NCI-H82 (cell line): ENCODE measurements around the gene MYOZ2.

ENCODE experiments used
- DNase-seq: peaks from one replicate; lab custom pipeline; 2025; lab: John Stamatoyannopoulos, UW

The MYOZ2 gene

DNA sequence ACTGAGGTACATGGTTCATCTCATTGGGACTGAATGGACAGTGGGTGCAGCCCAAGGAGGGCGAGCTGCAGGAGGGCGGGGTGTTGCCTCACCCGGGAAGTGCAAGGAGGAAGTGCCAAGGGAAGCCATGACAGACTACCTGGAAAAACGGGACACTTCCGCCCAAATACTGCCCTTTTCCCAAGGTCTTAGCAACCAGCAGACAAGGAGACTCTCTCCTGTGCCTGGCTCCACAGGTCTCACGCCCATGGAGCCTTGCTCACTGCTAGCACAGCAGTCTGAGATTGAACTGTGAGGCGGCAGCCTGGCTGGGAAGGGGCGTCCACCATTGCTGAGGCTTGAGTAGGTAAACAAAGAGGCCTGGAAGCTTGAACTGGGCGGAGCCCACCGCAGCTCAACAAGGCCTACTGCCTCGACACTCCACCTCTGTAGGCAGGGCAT is 62.2 kb downstream of the MYOZ2 start:
- no peak for DNase-seq

DNA sequence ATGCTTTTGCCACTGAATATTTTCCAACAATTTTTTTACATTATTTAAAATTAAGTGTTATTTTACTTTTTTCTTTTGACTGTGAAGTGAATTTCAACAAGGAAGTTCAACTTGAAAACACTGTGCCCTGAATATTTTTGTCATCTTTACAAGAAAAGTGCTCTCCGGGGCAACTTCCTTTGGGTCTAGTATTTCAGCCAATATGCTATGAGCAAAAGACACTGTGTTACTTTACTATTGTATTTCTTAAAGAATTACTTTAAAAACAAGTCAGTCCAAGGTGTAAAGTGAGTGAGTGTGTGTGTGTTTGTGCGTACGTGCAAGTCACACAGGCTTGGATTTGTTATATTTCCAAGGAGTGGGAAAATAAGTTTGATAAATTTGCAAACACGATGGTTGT is 69.3 kb downstream of the MYOZ2 start:
- DNase-seq: no peak

DNA sequence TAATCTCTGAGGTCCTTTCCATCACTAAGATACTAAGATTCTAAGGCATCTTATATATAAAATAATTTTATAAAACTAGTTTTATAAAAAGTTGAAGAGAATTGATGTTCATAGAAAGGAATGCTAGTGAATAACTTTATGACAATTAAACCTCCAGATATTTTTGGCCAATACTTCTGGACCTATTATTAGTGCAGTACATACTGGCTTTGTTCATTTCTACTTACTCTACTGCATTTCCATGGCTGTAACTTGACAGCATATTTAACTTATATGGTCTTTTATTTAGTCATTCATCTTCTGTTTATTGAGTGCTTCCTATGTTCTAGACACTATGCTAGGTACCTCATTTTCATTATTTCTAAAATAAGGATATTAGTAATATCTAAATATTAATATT is 70.1 kb downstream of the MYOZ2 start:
- DNase-seq: no peak

DNA sequence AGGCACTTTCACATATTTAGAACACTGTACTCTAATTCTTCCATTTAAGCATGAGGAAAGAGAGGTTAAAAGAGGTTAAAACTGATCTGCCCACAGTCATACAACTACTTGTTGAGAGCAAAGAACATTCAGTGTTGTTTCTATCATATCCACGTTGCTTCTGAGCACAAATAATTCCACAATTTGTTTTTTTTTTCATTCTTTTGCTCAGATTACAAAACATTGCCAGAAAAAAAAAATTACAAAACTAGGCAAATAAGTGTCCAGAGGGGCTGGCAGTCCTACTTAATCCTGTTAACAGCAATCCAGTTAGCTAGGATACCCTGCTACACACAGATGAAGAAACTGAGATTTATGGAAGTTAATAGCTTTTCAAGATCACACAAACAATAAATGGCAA is 70.5 kb downstream of the MYOZ2 start:
- peak; percentile 73 for DNase-seq

DNA sequence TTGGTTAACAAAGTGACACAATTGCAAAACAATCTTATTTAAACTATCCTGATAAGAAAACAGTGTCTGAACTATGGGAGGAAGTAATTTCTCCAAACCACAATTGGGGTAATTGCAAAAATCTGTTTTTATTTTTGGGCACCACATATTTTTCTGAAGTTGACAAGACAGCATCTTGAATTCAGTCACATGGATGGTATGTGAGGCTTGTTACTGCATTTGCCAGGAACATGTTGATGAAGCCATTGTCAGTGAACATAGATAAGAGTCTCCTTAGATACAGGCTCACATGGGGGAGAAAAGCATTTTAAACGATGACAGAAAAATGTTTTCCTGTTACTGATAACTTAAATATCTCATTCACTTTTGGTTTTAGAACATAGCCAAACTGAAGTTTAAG is 71.4 kb downstream of the MYOZ2 start:
- peak; percentile 5 for DNase-seq

DNA sequence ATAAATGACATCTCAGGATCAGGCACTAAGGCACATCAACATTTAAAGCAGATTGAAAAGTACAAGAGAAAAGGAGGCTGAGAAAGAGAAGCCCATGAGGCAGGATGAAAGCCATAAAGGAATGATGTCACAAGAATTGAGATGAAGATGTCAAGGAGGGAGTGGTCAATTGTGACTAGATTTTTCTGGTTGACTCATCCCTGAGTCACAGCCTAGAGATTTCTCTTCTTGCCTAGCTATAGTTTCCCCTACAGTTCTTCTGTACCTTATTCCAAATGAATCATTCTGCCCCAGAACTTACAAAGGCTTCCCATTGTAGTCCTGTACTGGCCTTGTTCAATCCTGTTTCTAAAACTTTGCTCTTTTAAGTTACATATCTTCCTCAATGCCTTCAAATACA is 73.4 kb downstream of the MYOZ2 start:
- DNase-seq: no peak

DNA sequence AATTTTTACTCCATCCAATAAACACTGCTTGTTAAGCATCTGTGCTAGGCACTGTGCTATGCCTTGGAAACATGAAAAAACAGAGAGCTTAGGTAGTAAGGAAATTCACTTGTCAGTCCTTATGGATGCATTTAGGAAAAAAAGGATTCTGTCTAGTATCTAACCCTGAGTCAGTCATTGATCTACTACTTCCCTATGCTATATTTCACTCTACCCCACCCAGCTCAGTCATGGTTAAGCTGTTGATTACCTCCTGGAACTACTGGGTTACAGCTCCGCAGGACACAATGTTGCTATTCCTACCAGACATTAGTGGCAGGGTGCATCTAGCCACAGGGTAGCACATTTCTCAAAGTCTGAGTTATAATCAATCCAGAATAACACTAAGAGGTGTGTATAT is 74.0 kb downstream of the MYOZ2 start:
- no peak for DNase-seq

DNA sequence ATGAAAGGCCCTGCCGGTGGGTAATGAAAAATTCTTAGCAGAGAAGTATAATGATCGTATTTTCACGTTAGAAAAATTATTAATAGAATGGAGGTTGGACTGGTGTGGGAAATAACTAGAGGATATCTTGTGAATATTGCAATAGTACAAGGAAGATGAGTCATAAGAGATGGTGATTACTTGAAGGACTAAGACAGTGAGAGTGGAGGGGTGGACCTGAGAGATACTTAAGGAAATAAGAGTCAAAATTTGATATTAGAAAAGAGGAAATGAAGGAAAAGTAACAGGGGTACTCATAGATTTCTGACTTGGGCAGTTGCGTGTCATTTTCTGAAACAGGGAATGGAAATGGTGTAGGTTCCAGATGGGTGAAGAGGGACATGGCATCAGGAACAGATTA is 75.1 kb downstream of the MYOZ2 start:
- no peak for DNase-seq

DNA sequence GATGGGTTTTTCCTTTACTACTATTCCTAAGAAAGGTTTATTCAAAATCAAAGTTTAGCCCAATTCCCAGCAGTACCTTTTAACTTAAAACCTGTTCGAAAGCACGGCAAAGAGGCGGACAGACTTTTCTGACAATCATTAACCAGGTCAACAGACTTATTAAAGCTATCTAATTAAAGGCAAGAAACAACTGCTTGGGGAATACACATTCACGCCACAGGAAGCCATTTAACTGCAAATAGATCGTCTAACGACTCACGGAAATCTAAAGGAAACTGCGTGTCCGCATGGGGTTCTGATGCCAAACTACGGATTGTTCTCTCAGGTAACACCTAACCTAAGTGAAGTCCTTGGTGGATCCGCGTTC is 76.2 kb downstream of the MYOZ2 start:
- DNase-seq: no peak

DNA sequence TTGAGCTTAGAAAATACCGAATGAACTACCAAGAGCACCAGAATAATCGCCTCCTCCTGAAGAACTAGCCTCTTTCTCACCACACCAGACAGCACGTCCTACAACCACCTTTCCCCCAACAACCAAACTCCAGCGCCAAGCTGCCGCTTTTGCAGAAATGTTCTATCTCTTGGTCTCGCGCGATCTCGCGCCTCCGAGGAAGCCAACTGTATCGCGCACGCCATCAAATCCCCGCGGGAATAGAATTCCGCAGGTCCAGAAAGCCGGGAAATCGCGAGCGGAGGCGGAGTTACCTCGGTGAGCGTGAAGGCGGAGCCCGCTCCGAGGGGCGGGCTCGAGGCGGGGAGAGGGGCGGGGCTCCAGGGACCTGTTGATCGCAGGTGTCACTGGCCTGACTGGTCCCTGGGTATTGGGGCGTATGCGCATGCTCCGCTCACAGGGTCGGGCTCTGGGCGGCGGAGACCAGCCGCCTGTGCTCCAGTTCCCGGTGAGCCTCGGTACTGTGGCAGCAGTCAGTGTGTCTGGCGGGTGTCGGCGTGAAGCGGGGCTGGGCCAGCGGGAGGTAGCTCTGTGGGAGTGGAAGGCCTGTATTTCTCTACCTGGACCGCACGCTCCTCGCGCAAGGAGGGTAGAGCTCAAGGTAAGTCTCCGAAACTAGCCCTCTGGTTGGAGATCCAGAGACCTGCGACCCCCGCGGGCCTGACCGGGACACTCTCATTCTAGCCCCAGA is 76.8 kb downstream of the MYOZ2 start, which contains the start of gene USP53:
USP53 (plus strand) TSS at position 480 of the 730 bp plus-strand sequence. CDS start 27,047 bp downstream, outside the sequence.
- DNase-seq: peak; percentile 98

DNA sequence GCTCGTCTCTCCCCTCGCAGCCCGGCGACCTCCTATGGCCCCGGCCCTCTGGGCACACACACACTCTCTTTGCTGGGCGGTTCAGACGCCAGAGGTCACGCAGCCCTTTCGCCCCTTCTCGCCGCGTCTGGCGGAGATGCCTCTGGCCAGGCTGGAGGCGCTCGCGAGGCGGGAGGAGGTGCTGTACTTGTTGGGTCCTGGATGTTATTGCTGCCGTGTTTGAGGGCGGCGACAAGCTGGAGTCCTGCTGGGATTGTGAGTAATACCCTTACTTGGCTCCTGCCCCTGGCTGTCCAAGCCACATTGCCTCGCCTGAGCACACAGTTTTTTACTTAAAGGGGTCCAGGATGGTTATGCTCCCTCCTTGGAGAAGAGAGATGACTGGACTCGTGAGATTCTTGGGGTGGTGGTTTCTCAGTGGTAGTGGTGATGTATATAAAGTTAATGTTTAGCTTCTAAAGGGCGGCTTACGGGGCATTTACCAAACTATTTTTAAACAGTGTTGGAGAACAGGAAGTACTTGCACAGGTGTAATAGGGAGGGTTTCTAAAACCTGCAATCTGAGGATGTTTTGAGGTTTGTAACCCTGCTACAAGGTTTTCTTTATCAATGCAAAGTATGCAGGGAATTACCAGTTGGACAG is 77.5 kb downstream of the MYOZ2 start:
- DNase-seq: peak; percentile 85

DNA sequence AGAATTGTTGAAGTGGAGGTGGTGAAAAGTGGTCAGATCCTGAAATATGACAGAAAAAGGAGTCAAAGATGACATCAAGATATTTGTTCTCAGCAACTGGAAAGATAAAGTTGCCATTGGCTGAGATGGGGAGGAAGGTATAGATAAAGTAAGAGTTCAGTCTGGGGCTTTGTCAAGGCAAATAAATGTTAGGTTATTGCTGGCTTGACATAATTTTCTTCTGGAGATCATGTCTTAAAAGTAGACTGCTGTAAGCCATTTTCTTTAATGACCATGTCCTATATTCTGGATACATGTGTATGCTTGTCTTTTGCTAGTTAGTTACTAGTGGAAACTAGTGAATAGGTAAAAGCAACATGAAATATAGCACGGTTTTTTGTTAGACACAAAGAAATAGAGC is 82.5 kb downstream of the MYOZ2 start:
- DNase-seq: no peak

DNA sequence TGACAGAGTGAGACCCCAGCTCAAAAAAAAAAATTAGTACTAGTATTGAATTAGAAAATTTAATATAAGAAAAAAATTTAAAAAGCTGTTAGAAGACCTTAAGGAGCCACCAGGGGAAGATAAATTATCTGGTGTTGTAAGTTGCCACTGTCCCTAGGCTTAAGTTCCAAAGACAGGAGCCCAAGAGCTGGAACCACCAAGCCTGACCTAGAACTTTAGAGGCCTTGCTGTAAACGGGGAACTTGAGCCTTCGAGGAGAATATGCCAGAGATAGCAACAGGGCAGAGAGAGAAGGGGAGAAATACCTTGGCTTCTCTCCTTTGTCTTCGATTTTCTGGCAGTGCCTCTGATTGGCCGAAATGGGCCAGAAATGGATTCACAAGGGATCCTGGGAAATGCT is 85.8 kb downstream of the MYOZ2 start:
- no peak for DNase-seq

DNA sequence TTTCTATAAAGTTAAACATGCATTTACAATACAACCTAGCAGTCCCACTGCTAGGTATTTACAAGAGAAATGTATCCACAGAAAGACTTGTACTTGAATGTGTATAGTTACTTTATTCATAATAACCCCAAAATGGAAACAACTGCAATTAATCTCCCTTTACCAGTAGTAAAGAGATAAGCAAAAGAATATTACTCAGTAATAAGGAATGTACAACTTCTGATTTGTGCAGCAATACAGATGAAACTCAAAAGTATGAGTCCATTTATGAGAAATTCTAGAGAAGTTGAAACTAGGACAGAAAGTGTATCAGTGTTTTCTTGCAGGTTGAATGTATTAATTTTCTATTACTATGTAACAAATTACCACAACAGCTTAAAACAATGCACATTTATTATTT is 92.1 kb downstream of the MYOZ2 start:
- no peak for DNase-seq

DNA sequence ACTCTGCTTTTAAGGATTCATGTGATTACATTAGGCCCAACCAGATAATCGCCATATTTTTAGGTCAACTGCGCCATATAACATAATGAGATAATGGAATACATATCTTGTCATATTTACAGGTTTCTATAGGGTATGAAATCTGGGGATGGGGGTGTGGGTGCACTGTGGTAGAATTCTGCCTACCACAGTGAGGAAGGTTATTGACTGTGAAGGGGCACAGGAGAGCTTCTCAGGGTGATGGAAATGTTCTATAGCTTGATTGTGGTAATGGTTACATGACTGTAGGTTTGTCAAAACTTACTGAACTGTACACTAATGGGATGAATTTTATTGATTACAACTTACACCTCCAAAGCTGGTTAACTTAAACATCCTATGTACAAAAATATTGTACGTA is 92.8 kb downstream of the MYOZ2 start:
- no peak for DNase-seq

DNA sequence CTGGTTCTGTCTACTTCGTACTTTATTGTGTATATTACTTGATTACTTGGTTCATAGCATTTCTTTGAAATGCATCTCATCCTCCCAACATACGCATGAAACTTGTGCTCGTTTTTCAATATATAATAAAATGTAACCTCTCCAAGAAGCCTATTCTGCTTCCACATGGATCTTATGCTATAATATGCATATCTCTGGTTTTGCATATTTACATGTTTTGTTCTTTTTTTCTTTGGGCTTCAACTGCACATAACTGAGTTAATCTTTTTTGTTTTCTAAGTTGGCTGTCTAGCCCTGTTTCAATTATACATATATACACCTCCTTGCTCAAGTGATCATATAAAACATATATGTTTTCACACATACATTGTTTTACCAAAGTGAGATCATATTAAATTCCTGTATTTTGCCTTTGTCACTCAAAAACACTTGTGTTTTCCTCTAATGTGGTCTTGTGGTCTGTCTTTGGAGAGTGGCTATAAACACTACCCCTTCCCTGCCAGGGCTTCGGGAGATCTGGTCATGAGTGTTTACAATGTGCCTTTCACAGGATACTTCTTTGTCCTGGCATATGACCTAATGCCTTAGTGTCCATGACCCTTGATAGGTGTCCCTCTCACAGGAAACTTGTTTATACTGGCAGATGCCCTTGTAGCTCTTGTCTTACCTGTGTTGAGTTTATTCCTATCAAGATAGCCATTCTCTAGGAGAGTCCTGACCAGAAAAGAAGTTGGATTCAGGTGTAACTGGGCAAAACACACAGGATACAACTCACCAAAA is 94.5 kb downstream of the MYOZ2 start:
- no peak for DNase-seq

DNA sequence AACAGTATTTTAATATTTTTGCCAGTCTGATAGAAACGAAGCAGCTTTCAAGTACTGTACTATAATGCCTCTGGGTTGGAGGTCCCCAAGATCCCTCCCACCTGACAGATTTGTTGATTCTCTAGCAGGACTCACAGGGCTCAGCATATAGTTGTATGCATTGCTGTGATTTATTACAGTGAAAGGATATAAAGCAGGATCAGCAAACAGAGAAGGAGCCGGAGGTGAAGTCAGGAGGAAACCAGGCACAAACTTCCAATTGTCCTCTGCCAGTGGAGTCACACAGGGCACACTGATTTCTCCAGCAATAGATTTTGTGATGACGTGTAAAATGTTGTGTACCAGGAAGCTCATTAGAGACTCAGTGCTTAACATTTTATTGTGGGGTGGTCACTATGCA is 95.9 kb downstream of the MYOZ2 start:
- no peak for DNase-seq

DNA sequence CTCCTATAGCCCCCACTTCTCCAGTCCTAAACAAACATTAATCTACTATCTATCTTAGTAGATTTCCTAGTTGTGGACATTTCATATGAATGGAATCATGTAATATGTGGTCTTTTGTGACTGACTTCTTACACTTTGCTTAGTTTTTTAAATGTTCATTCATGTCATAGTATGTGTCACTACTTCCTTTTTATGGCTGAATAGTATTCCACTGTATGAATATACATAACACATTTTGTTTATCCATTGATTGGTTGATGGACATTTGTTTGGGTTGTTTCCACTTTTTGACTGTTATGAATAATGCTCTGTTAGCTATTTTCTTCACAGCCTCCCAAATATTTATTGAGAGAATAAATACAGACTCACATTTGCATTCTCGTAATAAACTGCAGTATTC is 96.7 kb downstream of the MYOZ2 start:
- DNase-seq: no peak

DNA sequence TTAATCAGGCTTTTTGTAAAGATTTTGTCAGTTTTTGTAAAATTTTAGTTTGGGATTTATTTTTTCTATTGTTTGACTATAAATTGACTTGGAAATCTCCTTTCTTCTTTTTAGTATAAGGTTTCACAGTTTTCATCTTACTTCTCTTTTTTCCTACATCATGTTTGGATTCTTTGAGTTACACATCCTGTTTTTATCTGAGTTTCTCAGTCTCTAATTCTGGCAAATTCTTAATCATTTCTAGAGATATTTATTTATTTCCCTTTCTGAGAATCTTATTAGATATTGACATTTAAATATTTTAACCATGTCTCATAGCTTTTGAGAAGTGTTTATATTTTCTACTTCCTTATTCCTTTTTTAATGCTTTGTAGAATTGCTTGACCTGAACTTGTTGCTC is 97.6 kb downstream of the MYOZ2 start:
- no peak for DNase-seq

DNA sequence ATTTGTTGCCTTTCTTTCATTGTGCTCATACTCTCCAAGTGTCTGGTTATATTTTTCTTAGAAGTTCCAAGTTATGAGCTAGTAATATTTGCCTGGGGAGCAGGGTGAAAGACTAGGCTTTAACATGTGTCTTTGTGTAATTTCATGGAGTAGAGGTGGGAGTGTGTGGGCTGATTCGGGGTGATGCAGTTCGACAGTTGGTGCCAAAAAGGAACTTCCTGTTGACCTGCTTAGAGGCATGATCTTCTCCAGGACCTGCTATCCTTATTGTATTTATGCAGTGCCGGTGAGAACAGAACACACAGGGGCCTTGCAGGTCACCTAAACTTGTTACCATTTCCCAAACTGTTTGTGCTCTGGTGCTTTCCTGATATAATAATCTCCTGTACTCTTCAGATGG is 98.1 kb downstream of the MYOZ2 start:
- no peak for DNase-seq

DNA sequence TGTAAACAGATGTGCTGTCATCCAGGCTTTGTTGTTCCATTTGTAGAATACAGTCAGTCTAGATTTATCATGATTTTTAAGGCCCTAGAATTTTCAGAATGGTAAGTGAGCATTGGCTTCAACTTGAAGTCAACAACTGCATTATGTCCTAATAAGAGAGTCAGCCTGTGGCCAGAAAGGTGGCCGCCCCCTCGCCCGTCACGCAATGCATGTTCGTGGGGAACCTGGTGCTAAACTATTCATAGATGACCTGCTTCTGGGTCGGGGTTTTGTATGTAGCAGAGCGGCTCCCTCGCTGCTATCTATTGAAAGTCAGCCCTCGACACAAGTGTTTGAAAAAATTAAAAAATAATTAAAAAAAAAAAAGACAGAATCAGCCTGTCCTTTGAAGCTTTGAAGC is 101.6 kb downstream of the MYOZ2 start:
- no peak for DNase-seq
